GM18870 (cell line): ENCODE measurements around the gene KLHL2.
"Not testable (repeated sequence)": the region's sequence is repeated elsewhere in the genome, so short reads cannot be mapped to it uniquely, and the experiment has no call there.

Source experiments
- ATAC-seq: cut with Tn5 transposase; IDR thresholded peaks from one replicate; pipeline ENCODE4 v1.9.1; 2021; ENCODE audit warnings: moderate library complexity; ENCODE audit not compliant: unreplicated experiment

KLHL2 gene

GRCh38 chr4:165207431-165208220 is at the start of gene KLHL2:
Gene KLHL2, plus strand, starts transcription at chr4:165207561. Its CDS starts 316 bp downstream, at chr4:165207877.
- ATAC-seq, result peak; percentile 48

- no peak for ATAC-seq
Observed at GRCh38 chr4:165158762-165159161, 48.6 kb upstream of the KLHL2 start.

- no peak for ATAC-seq
Observed at GRCh38 chr4:165164257-165164656, 43.1 kb upstream of the KLHL2 start.

GRCh38 chr4:165166872-165167271 is 40.5 kb upstream of the KLHL2 start:
- not testable (repeated sequence) for ATAC-seq

GRCh38 chr4:165167650-165168049 is 39.7 kb upstream of the KLHL2 start:
- no peak for ATAC-seq

GRCh38 chr4:165170819-165171218 is 36.5 kb upstream of the KLHL2 start:
- ATAC-seq, result no peak

- ATAC-seq, result not testable (repeated sequence)
Observed at GRCh38 chr4:165175470-165175869, 31.9 kb upstream of the KLHL2 start.

- no peak for ATAC-seq
Observed at GRCh38 chr4:165175879-165176278, 31.5 kb upstream of the KLHL2 start.

- peak; percentile 65 for ATAC-seq
Observed at GRCh38 chr4:165177725-165178666, 29.4 kb upstream of the KLHL2 start.

- ATAC-seq, result no peak
Observed at GRCh38 chr4:165184220-165184619, 23.1 kb upstream of the KLHL2 start.

- ATAC-seq, result not testable (repeated sequence)
Observed at GRCh38 chr4:165184998-165185397, 22.4 kb upstream of the KLHL2 start.

- ATAC-seq, result no peak
Observed at GRCh38 chr4:165185448-165185847, 21.9 kb upstream of the KLHL2 start.

- no peak for ATAC-seq
Observed at GRCh38 chr4:165190591-165191347, 16.6 kb upstream of the KLHL2 start.

GRCh38 chr4:165191348-165191656 is 16.1 kb upstream of the KLHL2 start:
- no peak for ATAC-seq

GRCh38 chr4:165191814-165192499 is 15.4 kb upstream of the KLHL2 start:
- no peak for ATAC-seq

GRCh38 chr4:165192500-165192898 is 14.9 kb upstream of the KLHL2 start:
- ATAC-seq, result no peak

- no peak for ATAC-seq
Observed at GRCh38 chr4:165192956-165193355, 14.4 kb upstream of the KLHL2 start.

- ATAC-seq, result no peak
Observed at GRCh38 chr4:165194368-165194767, 13.0 kb upstream of the KLHL2 start.

GRCh38 chr4:165198329-165198728 is 9.0 kb upstream of the KLHL2 start:
- no peak for ATAC-seq

- no peak for ATAC-seq
Observed at GRCh38 chr4:165199286-165199685, 8.1 kb upstream of the KLHL2 start.

- ATAC-seq, result no peak
Observed at GRCh38 chr4:165199722-165200121, 7.6 kb upstream of the KLHL2 start.
